ENCODE results near the gene STIL. TPM values are rescaled to one million over a fixed set of nuclear protein-coding genes. Genes with fewer than 3 reads are reported as not detected.

The STIL gene
- total and polyA plus RNA-seq, 2 donors (not counting 3 experiments of a cell fraction or from before 2014, with no cell fraction given): 10.3 to 28.1 TPM

DNA sequence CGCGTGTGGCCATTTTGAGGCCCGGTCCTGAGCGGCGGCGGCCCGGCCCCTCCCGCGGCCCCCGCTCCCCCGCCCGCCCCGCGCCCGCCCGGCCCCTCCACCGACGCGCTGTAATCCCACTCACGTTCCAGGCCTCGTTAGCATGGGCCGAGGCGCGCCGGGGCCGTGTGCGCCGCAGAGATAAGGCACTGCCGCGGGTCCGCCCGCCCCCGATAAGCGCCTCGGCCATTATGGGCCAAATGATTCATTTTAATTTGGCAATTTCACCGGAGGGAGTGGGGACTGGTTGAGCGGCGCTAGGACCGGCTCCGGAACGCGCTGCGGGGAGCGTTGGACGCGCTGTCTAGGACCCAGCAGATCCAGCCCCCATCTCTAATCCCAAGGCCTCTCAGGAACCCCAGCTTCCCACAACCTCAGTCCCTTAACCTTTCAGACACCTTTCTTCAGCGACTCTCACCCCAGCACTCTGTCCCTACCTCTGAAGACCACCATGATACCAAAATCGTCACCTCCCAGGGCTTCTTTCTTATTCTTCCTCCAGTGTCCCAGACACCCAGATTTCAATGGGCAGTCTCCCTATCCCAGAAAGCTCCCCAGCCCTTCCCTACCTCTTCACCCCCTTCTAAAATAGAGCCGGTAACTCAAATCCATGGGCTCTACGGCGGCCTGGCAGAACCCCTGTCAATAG is 81.6 kb downstream of the STIL start, which contains the start of gene TAL1:
Gene TAL1 (minus strand): TSS at position 39 of the 688 bp plus-strand sequence. CDS start 6,337 bp downstream, outside the sequence.
- FAIRE-seq: no peak

DNA sequence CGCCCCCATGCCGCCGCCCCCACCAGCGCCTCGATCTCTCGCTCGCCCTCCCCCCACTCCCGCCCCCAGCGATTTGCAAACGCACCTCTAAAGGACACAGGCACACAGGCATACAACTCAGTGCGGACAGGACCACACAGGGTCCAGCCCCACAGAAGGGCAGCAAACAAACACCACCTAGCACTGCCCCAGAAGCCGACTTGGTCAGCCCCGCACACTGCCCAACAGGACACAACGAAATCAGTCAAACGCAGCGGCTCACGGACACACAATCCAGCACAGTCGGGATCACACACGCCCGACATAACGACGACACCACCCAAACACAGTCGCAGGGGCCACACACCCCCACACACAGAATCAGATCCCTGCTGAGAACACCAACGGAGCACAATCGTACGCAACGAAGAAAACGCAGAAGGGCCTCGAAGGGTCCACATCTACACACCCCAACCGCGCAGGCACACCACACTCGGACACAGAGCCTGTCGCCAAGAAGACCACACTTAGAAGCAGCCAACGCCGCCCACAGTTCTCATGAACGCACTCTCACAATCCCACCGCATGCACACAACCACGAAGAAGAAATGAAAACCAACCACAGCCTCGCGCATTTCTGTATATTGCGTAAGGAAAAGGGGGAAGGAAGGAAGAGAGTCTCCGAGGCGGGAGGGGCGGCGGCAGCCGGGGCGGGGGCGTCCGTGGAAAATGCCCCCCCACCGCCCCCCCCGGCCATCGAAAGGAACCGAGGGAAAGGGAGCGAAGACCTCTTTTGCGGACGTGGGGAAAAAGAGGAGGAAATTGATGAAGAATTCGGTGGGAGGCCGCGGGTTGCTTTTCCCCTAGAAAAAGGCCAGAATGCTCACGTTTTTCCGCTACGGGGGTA is 82.4 kb downstream of the STIL start:
- TSS peak; percentile 65 for BruUV-seq (replicated peaks)
- peak overlapping the region; percentile 44 for H2AFZ ChIP-seq (ENCODE audit: low read depth, low read length)
- peaks cover 53% of the 10 kb centered on the region for H3K4me1 ChIP-seq (ENCODE audit: control insufficient read depth, extremely low read depth, insufficient read depth, low read length)
- H3K9ac ChIP-seq (replicated peaks; ENCODE audit: extremely low read depth, insufficient read depth, low read length): peak overlapping the region; percentile 94
- no peak for TF ChIP-seq MYC (IDR thresholded peaks at IDR 0.05; ENCODE audit: low read depth, low read length)
- peak; percentile 76 for TF ChIP-seq POLR2A (IDR thresholded peaks at IDR 0.05; ENCODE audit: low read depth, low read length)
- no peak for TF ChIP-seq FOS (IDR thresholded peaks at IDR 0.05; ENCODE audit: borderline replicate concordance, insufficient read depth, low read length)
- no peak for TF ChIP-seq JUN (IDR thresholded peaks at IDR 0.05; ENCODE audit: borderline replicate concordance, insufficient read depth, insufficient read length, low read depth)
- TF ChIP-seq, protein P1, sequence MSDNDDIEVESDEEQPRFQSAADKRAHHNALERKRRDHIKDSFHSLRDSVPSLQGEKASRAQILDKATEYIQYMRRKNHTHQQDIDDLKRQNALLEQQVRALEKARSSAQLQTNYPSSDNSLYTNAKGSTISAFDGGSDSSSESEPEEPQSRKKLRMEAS (IDR thresholded peaks at IDR 0.05; ENCODE audit: insufficient read depth, insufficient read length): no peak
- TF ChIP-seq, protein P2, sequence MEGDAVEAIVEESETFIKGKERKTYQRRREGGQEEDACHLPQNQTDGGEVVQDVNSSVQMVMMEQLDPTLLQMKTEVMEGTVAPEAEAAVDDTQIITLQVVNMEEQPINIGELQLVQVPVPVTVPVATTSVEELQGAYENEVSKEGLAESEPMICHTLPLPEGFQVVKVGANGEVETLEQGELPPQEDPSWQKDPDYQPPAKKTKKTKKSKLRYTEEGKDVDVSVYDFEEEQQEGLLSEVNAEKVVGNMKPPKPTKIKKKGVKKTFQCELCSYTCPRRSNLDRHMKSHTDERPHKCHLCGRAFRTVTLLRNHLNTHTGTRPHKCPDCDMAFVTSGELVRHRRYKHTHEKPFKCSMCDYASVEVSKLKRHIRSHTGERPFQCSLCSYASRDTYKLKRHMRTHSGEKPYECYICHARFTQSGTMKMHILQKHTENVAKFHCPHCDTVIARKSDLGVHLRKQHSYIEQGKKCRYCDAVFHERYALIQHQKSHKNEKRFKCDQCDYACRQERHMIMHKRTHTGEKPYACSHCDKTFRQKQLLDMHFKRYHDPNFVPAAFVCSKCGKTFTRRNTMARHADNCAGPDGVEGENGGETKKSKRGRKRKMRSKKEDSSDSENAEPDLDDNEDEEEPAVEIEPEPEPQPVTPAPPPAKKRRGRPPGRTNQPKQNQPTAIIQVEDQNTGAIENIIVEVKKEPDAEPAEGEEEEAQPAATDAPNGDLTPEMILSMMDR (IDR thresholded peaks at IDR 0.05; ENCODE audit: extremely low read depth in 1 of 2, insufficient read depth in 1 of 2, low read depth in 1 of 2, low read length in 2 of 2): no peak
- peak; percentile 55 for TF ChIP-seq POLR2AphosphoS5 (IDR thresholded peaks at IDR 0.05; ENCODE audit: insufficient read depth, low read depth, low read length)
- no peaks in the 10 kb centered on the region for H3K9me3 ChIP-seq (replicated peaks; ENCODE audit: control insufficient read depth, insufficient read depth, low read length)
- DNase-seq (ENCODE audit: low read depth, low spot score) (peak; percentile 75), FAIRE-seq (no peak)
- dilution Hi-C loops (cut with MboI; ENCODE audit: extremely low pct_ligation_motif_present, low sequenced_read_pairs) (no loop called here), intact Hi-C loops (cut with micrococcal nuclease) (loop anchor here (1.0 kb wide), 1 partner anchor 32 kb away; no protein-coding TSS in a partner anchor)
- peak overlapping the region; percentile 77 for H3K27ac ChIP-seq (ENCODE audit: insufficient read depth, low read depth, low read length)
- no peaks in the 10 kb centered on the region for H4K20me1 ChIP-seq (replicated peaks; ENCODE audit: control insufficient read depth, extremely low read depth, insufficient read depth, low read length)
- H3K4me2 ChIP-seq (ENCODE audit: insufficient read depth, low read length): peak overlapping the region; percentile 72
- H3K27me3 ChIP-seq (ENCODE audit: control insufficient read depth in 2 of 2, insufficient read depth in 2 of 2, low read length in 2 of 2): no peaks in the 10 kb centered on the region
- peak overlapping the region; percentile 62 to 94 (median 81) for H3K4me3 ChIP-seq (replicated peaks in 1 of 3; ENCODE audit: insufficient read depth in 1 of 3, low read depth in 1 of 3, low read length in 3 of 3)
- CTCF ChIA-PET: interaction anchor here (1.0 to 2.1 kb wide), 5 partner anchors 14 to 52 kb away, joined by 3 to 7 read pairs (median 6); no protein-coding TSS in a partner anchor
- H3K9me1 ChIP-seq (replicated peaks; ENCODE audit: control insufficient read depth, extremely low read depth, insufficient read depth, low read length): no peaks in the 10 kb centered on the region
- no peaks in the 10 kb centered on the region for H3K36me3 ChIP-seq (ENCODE audit: control insufficient read depth in 2 of 2, extremely low read depth in 1 of 2, insufficient read depth in 2 of 2, low read length in 2 of 2)
- POLR2A ChIA-PET: no interaction called here
- H3K79me2 ChIP-seq (ENCODE audit: control insufficient read depth, insufficient read depth, low read length): peaks cover 51% of the 10 kb centered on the region

More for the DNA sequence above, 81.6 kb downstream of the STIL start, which contains the start of gene TAL1:
- POLR2A ChIA-PET: no interaction called here
- Histone ChIP-seq H3K4me3 (replicated peaks in 1 of 3; ENCODE audit: insufficient read depth in 1 of 3, low read depth in 1 of 3, low read length in 3 of 3) (peak within 1 kb of the TSS; percentile 62 to 94 (median 93)), H3K9me3 (replicated peaks; ENCODE audit: control insufficient read depth, insufficient read depth, low read length) (no peaks in the 10 kb centered on the region), H2AFZ (ENCODE audit: low read depth, low read length) (peak within 1 kb of the TSS; percentile 87), H3K4me1 (ENCODE audit: control insufficient read depth, extremely low read depth, insufficient read depth, low read length) (peaks cover 47% of the 10 kb centered on the region), H3K36me3 (ENCODE audit: control insufficient read depth in 2 of 2, extremely low read depth in 1 of 2, insufficient read depth in 2 of 2, low read length in 2 of 2) (no peaks in the 10 kb centered on the region), H3K27me3 (ENCODE audit: control insufficient read depth in 2 of 2, insufficient read depth in 2 of 2, low read length in 2 of 2) (no peaks in the 10 kb centered on the region), H3K79me2 (ENCODE audit: control insufficient read depth, insufficient read depth, low read length) (peaks cover 43% of the 10 kb centered on the region), H3K9ac (replicated peaks; ENCODE audit: extremely low read depth, insufficient read depth, low read length) (peak within 1 kb of the TSS; percentile 94), H3K9me1 (replicated peaks; ENCODE audit: control insufficient read depth, extremely low read depth, insufficient read depth, low read length) (no peaks in the 10 kb centered on the region), H3K4me2 (ENCODE audit: insufficient read depth, low read length) (peak within 1 kb of the TSS; percentile 97), H4K20me1 (replicated peaks; ENCODE audit: control insufficient read depth, extremely low read depth, insufficient read depth, low read length) (no peaks in the 10 kb centered on the region), H3K27ac (ENCODE audit: insufficient read depth, low read depth, low read length) (peak within 1 kb of the TSS; percentile 82)
- intact Hi-C loops (cut with micrococcal nuclease): loop anchor here (1.0 kb wide), 1 partner anchor 31 kb away; no protein-coding TSS in a partner anchor
- CTCF ChIA-PET: interaction anchor here (1.2 to 2.1 kb wide), 4 partner anchors 14 to 53 kb away, joined by 3 to 6 read pairs (median 4); no protein-coding TSS in a partner anchor
- dilution Hi-C loops (cut with MboI; ENCODE audit: extremely low pct_ligation_motif_present, low sequenced_read_pairs): no loop called here
- DNase-seq (ENCODE audit: low read depth, low spot score): peak; percentile 83
- no TSS peak for BruUV-seq (replicated peaks)
- TF ChIP-seq, protein P1 (IDR thresholded peaks at IDR 0.05; ENCODE audit: insufficient read depth, insufficient read length): no peak
- peak; percentile 31 for TF ChIP-seq GATA2 (IDR thresholded peaks at IDR 0.05; ENCODE audit: insufficient read depth, insufficient read length, low read depth, low read length)
- TF ChIP-seq POLR2A (IDR thresholded peaks at IDR 0.05; ENCODE audit: low read depth, low read length): peak; percentile 28
- TF ChIP-seq POLR2AphosphoS5 (IDR thresholded peaks at IDR 0.05; ENCODE audit: insufficient read depth, low read depth, low read length): peak; percentile 20
